Measurements from ENCODE around the gene NVL.

NVL gene

DNA sequence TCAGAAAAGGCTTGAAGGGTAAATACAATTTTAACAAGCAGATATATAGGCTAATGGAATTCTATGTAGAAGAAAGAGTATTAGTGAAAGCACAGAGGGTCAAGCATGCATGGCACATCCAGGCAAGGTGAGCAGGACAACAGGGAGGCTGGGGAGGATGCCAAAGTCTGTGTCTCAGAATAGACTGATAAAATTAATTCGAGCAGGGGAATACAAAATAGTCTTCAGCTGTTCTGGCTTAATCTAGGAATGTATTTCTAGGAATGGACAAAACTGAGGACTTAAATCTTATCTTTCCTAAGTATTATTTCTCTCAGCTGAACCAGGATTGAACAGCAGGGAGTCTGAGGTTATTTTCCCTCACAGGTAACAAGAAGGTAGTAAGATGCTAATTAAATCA lies 35.2 kb downstream of the NVL start:
- DNase-seq (ENCODE audit: low read depth, low spot score): no peak
- CTCF ChIA-PET: no interaction called here
- TF ChIP-seq, protein P1, sequence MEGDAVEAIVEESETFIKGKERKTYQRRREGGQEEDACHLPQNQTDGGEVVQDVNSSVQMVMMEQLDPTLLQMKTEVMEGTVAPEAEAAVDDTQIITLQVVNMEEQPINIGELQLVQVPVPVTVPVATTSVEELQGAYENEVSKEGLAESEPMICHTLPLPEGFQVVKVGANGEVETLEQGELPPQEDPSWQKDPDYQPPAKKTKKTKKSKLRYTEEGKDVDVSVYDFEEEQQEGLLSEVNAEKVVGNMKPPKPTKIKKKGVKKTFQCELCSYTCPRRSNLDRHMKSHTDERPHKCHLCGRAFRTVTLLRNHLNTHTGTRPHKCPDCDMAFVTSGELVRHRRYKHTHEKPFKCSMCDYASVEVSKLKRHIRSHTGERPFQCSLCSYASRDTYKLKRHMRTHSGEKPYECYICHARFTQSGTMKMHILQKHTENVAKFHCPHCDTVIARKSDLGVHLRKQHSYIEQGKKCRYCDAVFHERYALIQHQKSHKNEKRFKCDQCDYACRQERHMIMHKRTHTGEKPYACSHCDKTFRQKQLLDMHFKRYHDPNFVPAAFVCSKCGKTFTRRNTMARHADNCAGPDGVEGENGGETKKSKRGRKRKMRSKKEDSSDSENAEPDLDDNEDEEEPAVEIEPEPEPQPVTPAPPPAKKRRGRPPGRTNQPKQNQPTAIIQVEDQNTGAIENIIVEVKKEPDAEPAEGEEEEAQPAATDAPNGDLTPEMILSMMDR (IDR thresholded peaks at IDR 0.05; ENCODE audit: insufficient read depth, low read length, missing control alignments): no peak
- POLR2A ChIA-PET: no interaction called here
- H3K4me3 ChIP-seq (ENCODE audit: low read depth, low read length): no peak overlapping the region

DNA sequence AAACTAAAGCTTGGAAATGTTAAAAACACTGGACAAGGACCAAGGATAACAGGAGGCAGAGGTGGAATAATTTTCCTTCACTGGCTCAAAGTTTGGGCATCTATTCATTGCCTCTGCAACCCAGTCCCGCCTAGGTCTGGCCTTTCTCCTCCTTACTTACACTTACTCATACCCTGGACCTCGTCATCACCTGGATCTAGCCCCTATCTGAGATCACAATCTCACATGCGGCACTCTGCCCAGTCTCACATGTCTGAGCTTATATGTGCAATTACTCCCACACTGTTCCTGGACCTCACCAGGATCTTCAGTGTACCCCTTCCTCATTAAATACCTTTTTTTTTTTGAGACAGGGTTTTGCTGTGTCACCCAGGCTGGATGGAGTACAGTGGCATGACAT lies 37.6 kb downstream of the NVL start:
- no peak overlapping the region for H3K4me3 ChIP-seq (ENCODE audit: low read depth, low read length)
- no peak for DNase-seq (ENCODE audit: low read depth, low spot score)
- TF ChIP-seq, protein P1 (IDR thresholded peaks at IDR 0.05; ENCODE audit: insufficient read depth, low read length, missing control alignments): no peak
- CTCF ChIA-PET: no interaction called here
- POLR2A ChIA-PET: no interaction called here

DNA sequence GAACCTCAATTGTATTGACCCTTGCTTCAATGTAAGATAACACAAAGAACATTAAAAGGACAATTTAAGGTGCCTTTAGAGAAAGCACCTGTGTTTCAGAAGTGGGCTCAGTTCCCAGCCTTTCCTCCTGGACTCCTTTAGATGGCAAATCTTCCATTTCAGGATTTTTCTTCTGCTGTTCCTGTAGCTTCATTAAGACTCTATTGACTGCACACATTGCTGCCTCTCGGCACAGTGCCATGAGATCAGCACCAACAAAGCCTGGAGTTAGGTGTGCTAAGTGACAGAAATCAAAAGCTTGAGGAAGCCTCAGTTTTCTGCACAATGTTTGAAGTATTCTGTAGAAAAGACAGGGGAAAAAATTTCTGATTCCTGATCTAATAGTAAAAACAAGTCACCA lies 40.6 kb downstream of the NVL start:
- no peak overlapping the region for H3K4me3 ChIP-seq (ENCODE audit: low read depth, low read length)
- TF ChIP-seq, protein P1 (IDR thresholded peaks at IDR 0.05; ENCODE audit: insufficient read depth, low read length, missing control alignments): no peak
- POLR2A ChIA-PET: no interaction called here
- CTCF ChIA-PET: interaction anchor here (0.6 kb wide), 1 partner anchor 567 kb away, joined by 3 read pairs; no protein-coding TSS in a partner anchor
- DNase-seq (ENCODE audit: low read depth, low spot score): no peak

DNA sequence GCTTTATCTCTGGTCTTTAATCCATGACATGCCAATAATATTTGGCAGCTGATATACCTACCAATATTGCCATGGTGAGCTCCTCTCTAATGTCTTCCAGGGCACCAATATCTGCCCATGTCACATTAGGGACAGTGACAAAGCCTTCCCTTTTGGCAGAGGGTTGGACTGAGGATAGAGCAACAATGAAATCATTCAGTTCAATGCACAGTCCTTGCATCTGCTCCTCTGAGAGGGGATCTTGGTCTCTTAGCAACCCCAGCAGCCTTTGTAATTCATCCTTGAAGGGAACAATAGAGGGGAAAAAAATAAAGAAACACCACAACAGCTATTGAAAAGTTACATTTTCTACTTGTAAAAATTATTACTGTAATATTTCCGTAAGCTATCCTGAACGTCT lies 42.3 kb downstream of the NVL start:
- CTCF ChIA-PET: interaction anchor here (1.0 kb wide), 1 partner anchor 13 kb away, joined by 3 read pairs; no protein-coding TSS in a partner anchor
- no peak overlapping the region for H3K4me3 ChIP-seq (ENCODE audit: low read depth, low read length)
- POLR2A ChIA-PET: no interaction called here
- TF ChIP-seq, protein P1 (IDR thresholded peaks at IDR 0.05; ENCODE audit: insufficient read depth, low read length, missing control alignments): no peak
- no peak for DNase-seq (ENCODE audit: low read depth, low spot score)

DNA sequence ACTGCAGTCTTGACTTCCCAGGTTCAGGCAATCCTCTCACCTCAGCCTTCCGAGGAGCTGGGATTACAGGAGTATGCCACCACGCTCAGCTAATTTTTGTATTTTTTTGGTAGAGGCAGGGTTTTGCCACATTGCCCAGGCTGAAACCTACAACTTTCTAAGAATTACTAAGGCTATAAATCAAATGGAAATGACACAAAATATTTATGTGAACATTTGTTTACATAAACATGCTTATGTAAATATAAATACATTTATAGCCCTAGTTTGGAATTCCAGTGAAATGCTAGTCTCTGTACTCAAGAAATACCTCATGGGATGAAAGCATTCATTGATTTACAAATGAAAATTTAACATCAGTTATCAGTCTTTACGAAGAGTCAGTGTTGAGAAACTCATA lies 47.8 kb downstream of the NVL start:
- TF ChIP-seq, protein P1 (IDR thresholded peaks at IDR 0.05; ENCODE audit: insufficient read depth, low read length, missing control alignments): no peak
- DNase-seq (ENCODE audit: low read depth, low spot score): no peak
- H3K4me3 ChIP-seq (ENCODE audit: low read depth, low read length): no peak overlapping the region
- ChIA-PET POLR2A (no interaction called here), CTCF (no interaction called here)

DNA sequence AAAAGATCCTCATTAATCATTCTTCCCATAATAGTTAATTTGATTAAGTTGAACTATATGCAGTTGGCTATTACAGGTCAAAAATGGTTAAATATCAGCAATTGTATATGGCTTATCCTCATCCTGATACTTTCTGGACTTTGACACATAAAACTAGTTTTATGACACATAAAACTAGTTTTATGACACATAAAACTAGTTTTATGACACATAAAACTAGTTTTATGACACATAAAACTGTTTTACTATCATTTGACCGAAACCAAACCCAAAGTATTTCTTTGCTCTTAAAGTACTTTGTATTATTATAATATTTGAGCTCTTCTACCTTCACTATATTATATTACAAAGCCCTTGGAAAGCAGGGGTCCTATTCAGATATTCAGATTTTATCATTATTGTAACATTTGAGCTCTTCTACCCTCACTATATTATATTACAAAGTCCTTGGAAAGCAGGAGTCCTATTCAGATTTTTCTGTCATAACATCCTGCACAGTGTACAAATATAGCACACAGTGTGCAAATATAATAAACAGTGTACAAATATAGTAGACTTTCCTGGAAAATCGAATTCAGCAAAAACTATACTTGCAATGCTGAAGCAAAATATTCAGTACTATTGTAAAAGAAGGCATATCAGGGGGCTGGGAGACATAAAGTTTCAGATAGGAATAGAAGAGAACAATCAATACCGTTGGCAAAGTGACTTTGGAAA lies 53.0 kb downstream of the NVL start:
- no peak overlapping the region for H3K4me3 ChIP-seq (ENCODE audit: low read depth, low read length)
- TF ChIP-seq, protein P1 (IDR thresholded peaks at IDR 0.05; ENCODE audit: insufficient read depth, low read length, missing control alignments): no peak
- ChIA-PET POLR2A (no interaction called here), CTCF (no interaction called here)
- DNase-seq (ENCODE audit: low read depth, low spot score): no peak
